IPS-20b (cell line): ENCODE data around the gene CLK1.
"Not testable (repeated sequence)": the region's sequence is repeated elsewhere in the genome, so short reads cannot be mapped to it uniquely, and the experiment has no call there.

Source experiments
- H3K27ac ChIP-seq: one replicate; pipeline ENCODE4 v1.5.1; 2013; ENCODE audit warnings: low read length
- H3K27me3 ChIP-seq: 2 replicates; pipeline ENCODE4 v1.6.1; 2013; ENCODE audit warnings: mild to moderate bottlenecking, low read length, inconsistent platforms; ENCODE audit not compliant: insufficient read depth
- H3K36me3 ChIP-seq: 2 replicates; pipeline ENCODE4 v1.6.1; 2013; ENCODE audit warnings: low read depth, mild to moderate bottlenecking, inconsistent platforms, low read length, moderate library complexity; ENCODE audit not compliant: insufficient read depth
- H3K4me1 ChIP-seq: 2 replicates; pipeline ENCODE4 v1.6.1; 2013; ENCODE audit warnings: mild to moderate bottlenecking, control low read depth, inconsistent platforms, low read length, moderate library complexity; ENCODE audit not compliant: insufficient read depth
- H3K4me3 ChIP-seq: 2 replicates; pipeline ENCODE4 v1.5.1; 2013; ENCODE audit warnings: mild to moderate bottlenecking, low read length, inconsistent platforms
- H3K9ac ChIP-seq: 2 replicates; pipeline ENCODE4 v1.6.1; 2013; ENCODE audit warnings: low read depth, mild to moderate bottlenecking, inconsistent platforms, low read length, moderate library complexity
- H3K9me3 ChIP-seq: 2 replicates; pipeline ENCODE4 v1.6.1; 2013; ENCODE audit warnings: mild to moderate bottlenecking, low read depth, low read length, inconsistent platforms; ENCODE audit not compliant: insufficient read depth

The CLK1 gene

GRCh38 chr2:200864176-200865034, at the start of gene CLK1:
Gene CLK1, minus strand, starts transcription at chr2:200864658. Its CDS starts 2,796 bp downstream, at chr2:200861862.
- Histone ChIP-seq H3K9ac (peak within 1 kb of the TSS; percentile 100), H3K4me3 (peak within 1 kb of the TSS; percentile 100), H3K27ac (peak within 1 kb of the TSS; percentile 98), H3K4me1 (peaks cover 7% of the 10 kb centered on the region), H3K9me3 (no peaks in the 10 kb centered on the region), H3K27me3 (no peaks in the 10 kb centered on the region), H3K36me3 (peaks cover 26% of the 10 kb centered on the region)

GRCh38 chr2:200913654-200914053, 49.2 kb upstream of the CLK1 start:
- H3K4me3 ChIP-seq: no peak overlapping the region

GRCh38 chr2:200909958-200910357, 45.5 kb upstream of the CLK1 start:
- Histone ChIP-seq H3K4me1 (no peaks in the 10 kb centered on the region), H3K27me3 (no peaks in the 10 kb centered on the region), H3K27ac (no peak overlapping the region), H3K9me3 (no peaks in the 10 kb centered on the region), H3K4me3 (no peak overlapping the region), H3K9ac (no peak overlapping the region), H3K36me3 (peaks cover 73% of the 10 kb centered on the region)

More at GRCh38 chr2:200913654-200914053, 49.2 kb upstream of the CLK1 start:
- no peak overlapping the region for H3K9ac ChIP-seq
- no peaks in the 10 kb centered on the region for H3K4me1 ChIP-seq
- no peaks in the 10 kb centered on the region for H3K9me3 ChIP-seq
- H3K27ac ChIP-seq: no peak overlapping the region
- no peaks in the 10 kb centered on the region for H3K27me3 ChIP-seq
- H3K36me3 ChIP-seq: peaks cover 84% of the 10 kb centered on the region

GRCh38 chr2:200905618-200906296, 41.3 kb upstream of the CLK1 start:
- H3K9me3 ChIP-seq: no peaks in the 10 kb centered on the region

GRCh38 chr2:200901459-200902072, 37.1 kb upstream of the CLK1 start:
- H3K4me3 ChIP-seq: no peak overlapping the region
- H3K9me3 ChIP-seq: no peaks in the 10 kb centered on the region
- no peaks in the 10 kb centered on the region for H3K27me3 ChIP-seq
- H3K27ac ChIP-seq: no peak overlapping the region
- H3K36me3 ChIP-seq: peaks cover 85% of the 10 kb centered on the region
- no peak overlapping the region for H3K9ac ChIP-seq
- no peaks in the 10 kb centered on the region for H3K4me1 ChIP-seq

More at GRCh38 chr2:200905618-200906296, 41.3 kb upstream of the CLK1 start:
- H3K27me3 ChIP-seq: no peaks in the 10 kb centered on the region
- H3K4me1 ChIP-seq: no peaks in the 10 kb centered on the region
- H3K9ac ChIP-seq: no peak overlapping the region
- H3K36me3 ChIP-seq: peaks cover 78% of the 10 kb centered on the region
- no peak overlapping the region for H3K4me3 ChIP-seq
- H3K27ac ChIP-seq: no peak overlapping the region

GRCh38 chr2:200899482-200899881, 35.0 kb upstream of the CLK1 start:
- Histone ChIP-seq H3K36me3 (peaks cover 94% of the 10 kb centered on the region), H3K27me3 (no peaks in the 10 kb centered on the region), H3K27ac (no peak overlapping the region), H3K9ac (no peak overlapping the region), H3K4me3 (no peak overlapping the region), H3K9me3 (no peaks in the 10 kb centered on the region), H3K4me1 (no peaks in the 10 kb centered on the region)

- H3K27me3 ChIP-seq: no peaks in the 10 kb centered on the region
- H3K36me3 ChIP-seq: peaks cover 34% of the 10 kb centered on the region
- peak within 1 kb of the TSS; percentile 98 for H3K9ac ChIP-seq
- peak within 1 kb of the TSS; percentile 94 for H3K4me3 ChIP-seq
- peaks cover 4% of the 10 kb centered on the region; the same call in 1 of the 2 replicates for H3K4me1 ChIP-seq
- peak within 1 kb of the TSS; percentile 87 for H3K27ac ChIP-seq
- no peaks in the 10 kb centered on the region for H3K9me3 ChIP-seq
These were observed 24.5 kb upstream of the CLK1 start, which contains the start of the genes NIF3L1 and PPIL3 for GRCh38 chr2:200888704-200889625. Gene NIF3L1, plus strand, starts transcription at chr2:200889371. Its CDS starts 2,573 bp downstream, at chr2:200891944. Gene PPIL3, minus strand, starts transcription at chr2:200889077. Its CDS starts 1,462 bp downstream, at chr2:200887615.

GRCh38 chr2:200881715-200882249, 17.3 kb upstream of the CLK1 start:
- H3K36me3 ChIP-seq: peaks cover 73% of the 10 kb centered on the region
- not testable (repeated sequence) for H3K4me1 ChIP-seq, H3K27ac ChIP-seq, H3K27me3 ChIP-seq, H3K9me3 ChIP-seq, H3K9ac ChIP-seq, H3K4me3 ChIP-seq

GRCh38 chr2:200878289-200878880, 13.9 kb upstream of the CLK1 start:
- H3K36me3 ChIP-seq: peaks cover 82% of the 10 kb centered on the region

GRCh38 chr2:200877443-200877842, 13.0 kb upstream of the CLK1 start:
- Histone ChIP-seq H3K36me3 (peaks cover 79% of the 10 kb centered on the region), H3K4me3 (no peak overlapping the region), H3K9me3 (no peaks in the 10 kb centered on the region), H3K27me3 (no peaks in the 10 kb centered on the region), H3K9ac (no peak overlapping the region), H3K27ac (no peak overlapping the region), H3K4me1 (no peaks in the 10 kb centered on the region)

More at GRCh38 chr2:200878289-200878880, 13.9 kb upstream of the CLK1 start:
- H3K4me1 ChIP-seq: no peaks in the 10 kb centered on the region
- no peak overlapping the region for H3K4me3 ChIP-seq
- H3K9me3 ChIP-seq: no peaks in the 10 kb centered on the region
- no peaks in the 10 kb centered on the region for H3K27me3 ChIP-seq
- H3K9ac ChIP-seq: no peak overlapping the region
- H3K27ac ChIP-seq: no peak overlapping the region
